Small intestine (tissue), 7 donors: ENCODE data around the gene AANAT. TPM values are rescaled to one million over a fixed set of nuclear protein-coding genes. Genes with fewer than 3 reads are reported as not detected.

ENCODE experiments used
- DNase-seq, 2 donors: peaks; one replicate each; pipeline versions ENCODE4 v3.0.0 to v3.0.0-alpha.2; 2013
- FAIRE-seq: peaks from 2 replicates; lab custom pipeline; 2012; peaks lifted over from hg19 to GRCh38; lab: Jason Lieb, UNC
- H3K27ac ChIP-seq, 3 donors: one replicate each; pipeline ENCODE4 v1.5.1; 2013; ENCODE audit warnings: low read length in 2 of 3, mild to moderate bottlenecking in 2 of 3, control low read depth in 1 of 3, inconsistent platforms in 1 of 3, low read depth in 1 of 3, moderate library complexity in 1 of 3
- H3K27me3 ChIP-seq, 3 donors: one replicate each; pipeline ENCODE4 v1.6.1; 2013; ENCODE audit warnings: low read length in 3 of 3, inconsistent platforms in 1 of 3; ENCODE audit not compliant: control insufficient read depth in 3 of 3, insufficient read depth in 3 of 3
- H3K36me3 ChIP-seq, 3 donors: one replicate each; pipeline ENCODE4 v1.6.1; 2013; ENCODE audit warnings: low read length in 3 of 3, inconsistent platforms in 1 of 3, low read depth in 1 of 3, mild to moderate bottlenecking in 1 of 3, moderate library complexity in 1 of 3; ENCODE audit not compliant: control insufficient read depth in 3 of 3, insufficient read depth in 2 of 3
- H3K4me1 ChIP-seq, 3 donors: one replicate each; pipeline ENCODE4 v1.6.1; 2013; ENCODE audit warnings: low read length in 2 of 3, inconsistent platforms in 1 of 3, low read depth in 1 of 3, mild to moderate bottlenecking in 1 of 3, moderate library complexity in 1 of 3; ENCODE audit not compliant: control insufficient read depth in 3 of 3, insufficient read depth in 2 of 3
- H3K4me3 ChIP-seq, 3 donors: one replicate each; pipeline ENCODE4 v1.5.1; 2013; ENCODE audit warnings: low read length in 3 of 3, control low read depth in 1 of 3, inconsistent platforms in 1 of 3, low read depth in 1 of 3, mild to moderate bottlenecking in 1 of 3, moderate library complexity in 1 of 3
- H3K9me3 ChIP-seq, 2 donors: one replicate each; pipeline ENCODE4 v1.6.1; 2013; ENCODE audit warnings: low read depth in 1 of 2, low read length in 1 of 2; ENCODE audit not compliant: control insufficient read depth in 2 of 2, insufficient read depth in 1 of 2
- WGBS, 3 donors: extraction: QIAGEN DNeasy Blood & Tissue Kit; methylation state at CpG; one replicate each; pipeline ENCODE4 v1.1.7; 2013; 5-methylcytosine and 5-hydroxymethylcytosine counted together
- polyA plus RNA-seq, 4 donors: library from polyadenylated mRNA; stranded (reverse) in 3 of 4; unstranded in 1 of 4; fragments of 200-250 nt in 3 of 4; fragments of 120-200 nt in 1 of 4; gene quantifications; one replicate each; pipeline versions ENCODE4 v1.2.1 to v1.2.3, GENCODE V29; 2013
- donor health status: healthy with polysubstance abuse.
- donor health status: control.
- donor health status: control.
- donor health status: Bipolar disorder and iron deficiency.
- donor health status: healthy.

Gene AANAT
- polyA plus RNA-seq, 4 donors, result 0.18 TPM; not detected in 3

- 41 to 72% (median 57%) methylated on average over 22 of the region's 22 CpGs for WGBS, 3 donors
- H3K4me3 ChIP-seq, result no peak overlapping the region
- no peaks in the 10 kb centered on the region for H3K4me1 ChIP-seq
- FAIRE-seq (no peak), DNase-seq (peak in 1 of 2 donors; percentile 70)
- H3K36me3 ChIP-seq, result no peaks in the 10 kb centered on the region
- peak overlapping the region; percentile 7 to 92 (median 8) for H3K27ac ChIP-seq
- no peaks in the 10 kb centered on the region for H3K9me3 ChIP-seq
- peaks cover 0 to 3% (median 0%) of the 10 kb centered on the region in 3 donors for H3K27me3 ChIP-seq
Measured at GRCh38 chr17:76515274-76515949, 48.0 kb downstream of the AANAT start.

- Histone ChIP-seq H3K27ac (no peak overlapping the region), H3K4me3 (no peak overlapping the region), H3K27me3 (no peaks in the 10 kb centered on the region), H3K9me3 (no peaks in the 10 kb centered on the region), H3K4me1 (no peaks in the 10 kb centered on the region), H3K36me3 (no peaks in the 10 kb centered on the region)
- FAIRE-seq (no peak), DNase-seq (no peak)
- 78 to 85% (median 82%) methylated on average over 11 of the region's 11 CpGs for WGBS, 3 donors
Measured at GRCh38 chr17:76517638-76518038, 50.2 kb downstream of the AANAT start.

GRCh38 chr17:76519048-76519966 lies 51.9 kb downstream of the AANAT start:
- DNase-seq, result no peak
- WGBS, 3 donors, result 73 to 78% (median 77%) methylated on average over 15 of the region's 15 CpGs
- no peak overlapping the region for H3K4me3 ChIP-seq
- no peaks in the 10 kb centered on the region for H3K36me3 ChIP-seq
- no peak for FAIRE-seq
- H3K9me3 ChIP-seq, result no peaks in the 10 kb centered on the region
- H3K27me3 ChIP-seq, result no peaks in the 10 kb centered on the region
- H3K27ac ChIP-seq, result no peak overlapping the region
- H3K4me1 ChIP-seq, result no peaks in the 10 kb centered on the region

Other genes with a start within 250 kb of the AANAT start
- 10 to 100 TPM; 13.9 to 30.6 (median 21.6) TPM for gene RNF157, start 227.1 kb upstream of the AANAT start, polyA plus RNA-seq
- 100 to 1,000 TPM in 2 of 4 donors, 10 to 100 TPM in 2; 53.1 to 118 (median 84.0) TPM for gene UBALD2, start 202.3 kb upstream of the AANAT start, polyA plus RNA-seq
- gene QRICH2, start 159.3 kb upstream of the AANAT start, polyA plus RNA-seq, result 1 to 10 TPM; 2.4 to 3.0 (median 2.6) TPM
- gene PRPSAP1, start 113.7 kb upstream of the AANAT start, polyA plus RNA-seq, result 10 to 100 TPM; 32.2 to 46.7 (median 33.7) TPM
- 10 to 100 TPM in 3 of 4 donors, 1 to 10 TPM in 1; 1.0 to 12.7 (median 11.1) TPM for gene SPHK1, start 83.0 kb upstream of the AANAT start, polyA plus RNA-seq
- gene UBE2O, start 14.5 kb upstream of the AANAT start, polyA plus RNA-seq, result 10 to 100 TPM in 2 of 4 donors, 1 to 10 TPM in 2; 5.7 to 19.7 (median 9.6) TPM
- gene RHBDF2, start 33.8 kb downstream of the AANAT start, polyA plus RNA-seq, result 10 to 100 TPM in 2 of 4 donors, 1 to 10 TPM in 2; 2.0 to 43.2 (median 10.9) TPM
- gene CYGB, start 70.1 kb downstream of the AANAT start, polyA plus RNA-seq, result 10 to 100 TPM in 3 of 4 donors, 1 to 10 TPM in 1; 1.1 to 35.4 (median 12.0) TPM
- 1 to 10 TPM in 3 of 4 donors, not detected in 1; 1.6 to 3.4 (median 2.2) TPM for gene PRCD, start 72.4 kb downstream of the AANAT start, polyA plus RNA-seq
- gene ST6GALNAC2, start 118.3 kb downstream of the AANAT start, polyA plus RNA-seq, result 1 to 10 TPM in 3 of 4 donors, not detected in 1; 1.1 to 5.3 (median 2.7) TPM
- gene ST6GALNAC1, start 176.2 kb downstream of the AANAT start, polyA plus RNA-seq, result 100 to 1,000 TPM in 1 of 4 donors, 10 to 100 TPM in 3; 18.6 to 179 (median 78.2) TPM
- gene MXRA7, start 243.4 kb downstream of the AANAT start, polyA plus RNA-seq, result 10 to 100 TPM in 3 of 4 donors, 1 to 10 TPM in 1; 3.1 to 40.1 (median 23.8) TPM